Stomach (tissue), 4 donors: ENCODE measurements around the gene NPIPB4.
"Not testable (repeated sequence)": the region's sequence is repeated elsewhere in the genome, so short reads cannot be mapped to it uniquely, and the experiment has no call there.

Experiments
- CTCF ChIP-seq, 7 experiments: fragments of 450-650 bp in 4 of 7; fragments of 200-600 bp in 3 of 7; sonication (generic) in 3 of 7; IDR thresholded peaks; one replicate each; pipeline ENCODE4 v1.5.1; 2016 to 2019; ENCODE audit warnings: antibody characterized with exemption in 7 of 7, control low read depth in 2 of 7, mild to moderate bottlenecking in 1 of 7
- POLR2AphosphoS5 ChIP-seq, 3 donors: sonication (generic); formaldehyde crosslinking; IDR thresholded peaks; one replicate each; pipeline ENCODE4 v1.6.1; 2016; ENCODE audit warnings: antibody characterized with exemption in 3 of 3

- not testable (repeated sequence) for TF ChIP-seq CTCF, POLR2AphosphoS5 (IDR thresholded peaks at IDR 0.05)
These were observed at the start of gene NPIPB4 for GRCh38 chr16:21857656-21858055.
